IMR-90 (cell line): ENCODE measurements around the gene SMARCA2. TPM values are rescaled to one million over a fixed set of nuclear protein-coding genes. Genes with fewer than 3 reads are reported as not detected.
A peak's percentile ranks its signal among the peaks of the same experiment; 100 is the strongest.

Experiments
- ATAC-seq: fragments of 200-7000 bp; cut with Tn5 transposase; 2 replicates; pipeline ENCODE4 v1.9.1; 2020; ENCODE audit warnings: low read depth, mild to moderate bottlenecking, moderate library complexity
- BruUV-seq: library from RNA; stranded (reverse); fragments of 400-500 nt; replicated peaks from 2 replicates; lab custom pipeline; 2021; lab: Mats Ljungman, UMichigan
- CTCF ChIA-PET: fragments of 300-600 bp; formaldehyde crosslinking; extraction: SDS; loops from one replicate; lab custom pipeline; 2021; ENCODE audit warnings: antibody characterized with exemption; lab: Yijun Ruan, JAX
- POLR2A ChIA-PET: fragments of 300-600 bp; sonication (Branson Sonifier 250); formaldehyde crosslinking; loops from one replicate; lab custom pipeline; 2022; ENCODE audit warnings: antibody characterized with exemption; ENCODE audit not compliant: unreplicated experiment; lab: Charles Lee
- DNase-seq: peaks from one replicate; pipeline ENCODE4 v3.0.0; 2013
- H2AFZ ChIP-seq: replicated peaks from 2 replicates; pipeline ENCODE3; 2013; ENCODE audit warnings: low read length, mild to moderate bottlenecking; ENCODE audit not compliant: poor library complexity
- H2AK5ac ChIP-seq: 2 replicates; pipeline ENCODE4 v1.6.1; 2013; ENCODE audit warnings: low read depth, low read length, inconsistent platforms
- H2AK9ac ChIP-seq: replicated peaks from 2 replicates; pipeline ENCODE3; 2013; ENCODE audit warnings: mild to moderate bottlenecking, low read depth, low read length, moderate library complexity; ENCODE audit not compliant: poor library complexity
- H2BK120ac ChIP-seq: 2 replicates; pipeline ENCODE4 v1.6.1; 2013; ENCODE audit warnings: low read depth, low read length, inconsistent platforms
- H2BK15ac ChIP-seq: 3 replicates; pipeline ENCODE4 v1.6.1; 2013; ENCODE audit warnings: low read depth, low read length, inconsistent platforms
- H2BK20ac ChIP-seq: 2 replicates; pipeline ENCODE4 v1.6.1; 2013; ENCODE audit warnings: low read depth, mild to moderate bottlenecking, inconsistent platforms, low read length, moderate library complexity
- H2BK5ac ChIP-seq: 2 replicates; pipeline ENCODE4 v1.6.1; 2013; ENCODE audit warnings: mild to moderate bottlenecking, low read depth, low read length, inconsistent platforms; ENCODE audit not compliant: poor library complexity, severe bottlenecking
- H3K14ac ChIP-seq: replicated peaks from 2 replicates; pipeline ENCODE4 v1.6.1; 2013; ENCODE audit warnings: low read depth, low read length, inconsistent platforms
- H3K18ac ChIP-seq: 2 replicates; pipeline ENCODE4 v1.6.1; 2013; ENCODE audit warnings: low read depth, low read length, control low read depth
- H3K23ac ChIP-seq: 2 replicates; pipeline ENCODE4 v1.6.1; 2013; ENCODE audit warnings: low read depth, low read length, inconsistent platforms
- H3K27ac ChIP-seq: 2 replicates; pipeline ENCODE4 v1.5.1; 2013; ENCODE audit warnings: mild to moderate bottlenecking, control low read depth, low read length; ENCODE audit not compliant: insufficient read depth
- H3K27me3 ChIP-seq: 2 replicates; pipeline ENCODE4 v1.6.1; 2013; ENCODE audit warnings: low read length; ENCODE audit not compliant: control insufficient read depth, insufficient read depth
- H3K36me3 ChIP-seq: 2 replicates; pipeline ENCODE4 v1.6.1; 2013; ENCODE audit warnings: low read length, mixed read lengths; ENCODE audit not compliant: control insufficient read depth, insufficient read depth
- H3K4ac ChIP-seq: 2 replicates; pipeline ENCODE4 v1.6.1; 2013; ENCODE audit warnings: low read depth, low read length, inconsistent platforms
- H3K4me1 ChIP-seq: 2 replicates; pipeline ENCODE4 v1.6.1; 2013; ENCODE audit warnings: low read length, mixed read lengths; ENCODE audit not compliant: control insufficient read depth, insufficient read depth
- H3K4me2 ChIP-seq: 2 replicates; pipeline ENCODE4 v1.6.1; 2013; ENCODE audit warnings: low read depth, mild to moderate bottlenecking, control low read depth, low read length, moderate library complexity
- H3K4me3 ChIP-seq: 2 replicates; pipeline ENCODE4 v1.5.1; 2013; ENCODE audit warnings: low read depth, mild to moderate bottlenecking, control low read depth, low read length, moderate library complexity; ENCODE audit not compliant: insufficient read depth
- H3K56ac ChIP-seq: 2 replicates; pipeline ENCODE4 v1.6.1; 2013; ENCODE audit warnings: low read length, inconsistent platforms; ENCODE audit not compliant: insufficient read depth; ENCODE audit errors: extremely low read depth
- H3K79me1 ChIP-seq, 2 experiments: 2 replicates each; pipeline ENCODE4 v1.6.1; 2013; ENCODE audit warnings: low read length in 2 of 2, inconsistent platforms in 1 of 2, low read depth in 1 of 2
- H3K9ac ChIP-seq: 2 replicates; pipeline ENCODE4 v1.6.1; 2013; ENCODE audit warnings: low read depth, low read length, control low read depth
- H3K9me1 ChIP-seq: 2 replicates; pipeline ENCODE4 v1.6.1; 2013; ENCODE audit warnings: low read length, inconsistent platforms; ENCODE audit not compliant: insufficient read depth
- H3K9me3 ChIP-seq: 2 replicates; pipeline ENCODE4 v1.6.1; 2013; ENCODE audit warnings: low read length; ENCODE audit not compliant: control insufficient read depth, insufficient read depth
- H4K20me1 ChIP-seq: 2 replicates; pipeline ENCODE4 v1.6.1; 2013; ENCODE audit warnings: low read length, inconsistent platforms; ENCODE audit not compliant: insufficient read depth
- H4K5ac ChIP-seq: 2 replicates; pipeline ENCODE4 v1.6.1; 2013; ENCODE audit warnings: mild to moderate bottlenecking, low read depth, low read length, control low read depth
- H4K8ac ChIP-seq, 2 experiments: 2 replicates each; pipeline ENCODE4 v1.6.1; 2013; ENCODE audit warnings: low read depth in 2 of 2, low read length in 2 of 2, control low read depth in 1 of 2, inconsistent platforms in 1 of 2
- H4K91ac ChIP-seq: 2 replicates; pipeline ENCODE4 v1.6.1; 2013; ENCODE audit warnings: low read depth, low read length, inconsistent platforms; ENCODE audit not compliant: insufficient read depth
- BHLHE40 ChIP-seq: fragments of 150-350 bp; IDR thresholded peaks from 2 replicates; pipeline ENCODE4 v1.6.1; 2016; ENCODE audit warnings: mild to moderate bottlenecking, low read depth, low read length
- CEBPB ChIP-seq: IDR thresholded peaks from 2 replicates; pipeline ENCODE4 v1.6.1; 2012; ENCODE audit warnings: low read depth, low read length, improper control_type of control experiment
- CTCF ChIP-seq: conservative IDR thresholded peaks from 2 replicates; pipeline ENCODE4 v1.5.1; 2012; ENCODE audit warnings: mild to moderate bottlenecking, low read depth, low read length, improper control_type of control experiment
- FOS ChIP-seq: fragments of 150-350 bp; IDR thresholded peaks from 2 replicates; pipeline ENCODE4 v1.6.1; 2016; ENCODE audit warnings: low read depth, low read length
- MAFK ChIP-seq: IDR thresholded peaks from 2 replicates; pipeline ENCODE4 v1.6.1; 2012; ENCODE audit warnings: low read depth, low read length, improper control_type of control experiment
- MAZ ChIP-seq: IDR thresholded peaks from 2 replicates; pipeline ENCODE4 v1.6.1; 2012; ENCODE audit warnings: low read depth, mild to moderate bottlenecking, low read length, improper control_type of control experiment, moderate library complexity, borderline replicate concordance
- MXI1 ChIP-seq: IDR thresholded peaks from 2 replicates; pipeline ENCODE4 v1.6.1; 2012; ENCODE audit warnings: low read depth, mild to moderate bottlenecking, low read length, moderate library complexity, borderline replicate concordance
- NFE2L2 ChIP-seq: fragments of 150-350 bp; IDR thresholded peaks from 2 replicates; pipeline ENCODE4 v1.6.1; 2016; ENCODE audit warnings: low read depth, mild to moderate bottlenecking, low read length
- POLR2A ChIP-seq: IDR thresholded peaks from 2 replicates; pipeline ENCODE4 v1.6.1; 2012; ENCODE audit warnings: mild to moderate bottlenecking, low read depth, low read length
- RAD21 ChIP-seq: IDR thresholded peaks from 2 replicates; pipeline ENCODE4 v1.6.1; 2012; ENCODE audit warnings: low read length, improper control_type of control experiment
- RCOR1 ChIP-seq: IDR thresholded peaks from 2 replicates; pipeline ENCODE4 v1.6.1; 2012; ENCODE audit warnings: mild to moderate bottlenecking, low read length, improper control_type of control experiment; ENCODE audit not compliant: insufficient replicate concordance
- RFX5 ChIP-seq: IDR thresholded peaks from 2 replicates; pipeline ENCODE4 v1.8.0; 2012; ENCODE audit warnings: low read depth, mild to moderate bottlenecking, low read length, moderate library complexity
- SMC3 ChIP-seq: fragments of 150-350 bp; IDR thresholded peaks from 2 replicates; pipeline ENCODE4 v1.6.1; 2016; ENCODE audit warnings: low read depth, mild to moderate bottlenecking, antibody characterized with exemption, low read length, moderate library complexity
- USF2 ChIP-seq: fragments of 150-350 bp; IDR thresholded peaks from 2 replicates; pipeline ENCODE4 v1.6.1; 2017; ENCODE audit warnings: mild to moderate bottlenecking, antibody characterized with exemption, low read length, low read depth
- WGBS, 2 experiments: methylation state at CpG; one replicate each; pipeline versions ENCODE4 v1.1.5 to v1.1.7; 2013; ENCODE audit warnings: missing lambda C conversion rate in 2 of 2; ENCODE audit not compliant: insufficient read length in 1 of 2; ENCODE audit errors: extremely low coverage in 2 of 2; 5-methylcytosine and 5-hydroxymethylcytosine counted together
- dilution Hi-C: fragments of 300-500 bp; cut with HindIII; formaldehyde crosslinking; loops from one replicate; pipeline ENCODE4 v1.14.3; 2018; ENCODE audit warnings: low sequenced_read_pairs; ENCODE audit not compliant: unreplicated experiment
- in situ Hi-C: fragments of 300-500 bp; cut with MboI; formaldehyde crosslinking; loops from 3 replicates; pipeline ENCODE4 v1.14.3; 2019; ENCODE audit warnings: low sequenced_read_pairs, inconsistent platforms, mixed read lengths
- intact Hi-C: fragments of 100-400 bp; cut with micrococcal nuclease; formaldehyde crosslinking; loops from 2 replicates; pipeline ENCODE4 v1.10.0; 2022
- polyA plus RNA-seq, 3 experiments: library from polyadenylated mRNA; depleted of rRNA; stranded (reverse); fragments of >200 nt; gene quantifications; 2 replicates each; pipeline ENCODE4 v1.2.3, GENCODE V29; 2012; ENCODE audit warnings: low replicate concordance in 1 of 3
- total RNA-seq: library from RNA; depleted of rRNA; stranded (reverse); fragments of >200 nt; gene quantifications from 2 replicates; pipeline ENCODE4 v1.2.3, GENCODE V29; 2012
- TF ChIP-seq, protein P1 (sequence below): fragments of 150-350 bp; IDR thresholded peaks from 2 replicates; pipeline ENCODE4 v1.6.1; 2016; ENCODE audit warnings: low read depth, mild to moderate bottlenecking, low read length, moderate library complexity, borderline replicate concordance

Gene SMARCA2
- total and polyA plus RNA-seq, 2 of the 4 experiments (the other 2 are of a cell fraction): 25.3 to 26.7 TPM

DNA sequence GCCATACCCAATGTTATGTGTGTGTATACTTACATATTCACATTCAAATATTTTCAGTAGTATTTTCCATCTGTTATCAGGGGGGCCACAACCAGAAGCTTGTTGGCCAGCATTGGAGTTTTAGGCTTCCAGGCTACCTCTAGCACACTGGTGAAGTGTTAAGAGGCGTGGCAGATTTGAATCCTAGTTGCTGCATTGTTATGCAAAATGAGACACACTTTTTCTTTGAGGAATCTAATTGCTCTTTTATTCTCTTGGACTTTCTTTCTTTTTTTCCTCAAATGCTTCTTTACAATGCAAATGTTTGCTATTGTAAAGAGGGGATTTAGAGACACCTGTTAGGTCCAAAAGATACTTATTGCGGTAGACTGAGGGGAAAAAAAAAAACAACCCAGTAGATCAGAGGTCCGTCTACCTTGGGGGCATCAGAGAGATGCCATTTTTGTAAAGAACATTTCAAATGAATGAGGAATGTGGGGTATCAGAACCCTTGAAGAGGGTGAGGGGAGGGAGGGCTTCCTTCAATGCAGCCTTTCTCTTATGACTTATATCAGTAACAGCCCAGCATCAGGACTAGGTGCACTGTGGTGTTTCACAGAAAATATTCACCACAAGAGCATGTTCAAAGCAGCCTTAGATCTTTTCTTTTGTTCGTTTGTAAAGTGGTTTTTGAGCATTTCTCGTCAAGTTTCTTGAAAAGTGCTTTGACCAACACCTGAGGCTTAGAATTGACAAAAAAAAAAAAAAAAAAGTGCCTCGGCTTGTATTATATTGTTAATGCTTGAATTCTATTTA, 3.8 kb downstream of the SMARCA2 start:
- H2BK5ac ChIP-seq: no peak overlapping the region
- H3K27ac ChIP-seq: no peak overlapping the region
- BruUV-seq: no TSS peak
- H2AK9ac ChIP-seq: no peak overlapping the region
- H4K91ac ChIP-seq: no peak overlapping the region
- CTCF ChIA-PET: no interaction called here
- H2BK15ac ChIP-seq: no peak overlapping the region
- no peak overlapping the region for H4K5ac ChIP-seq
- H3K56ac ChIP-seq: no peak overlapping the region
- peaks cover 32 to 40% of the 10 kb centered on the region in 2 experiments for H3K79me1 ChIP-seq
- H3K9me1 ChIP-seq: no peaks in the 10 kb centered on the region
- H3K4me1 ChIP-seq: peaks cover 5% of the 10 kb centered on the region
- no peaks in the 10 kb centered on the region for H3K36me3 ChIP-seq
- dilution Hi-C loops (loop anchor here (25.0 kb wide), 1 partner anchor 93 kb away; no protein-coding TSS in a partner anchor), in situ Hi-C loops (no loop called here), intact Hi-C loops (loop anchor here (5.0 to 10.0 kb wide), 6 partner anchors 68 to 823 kb away; partner anchors contain the start of genes PUM3 and VLDLR)
- ATAC-seq: no peak
- WGBS, 2 experiments: no CpG with 5 or more reads among the region's 6 CpGs
- DNase-seq: no peak
- no peak overlapping the region for H4K8ac ChIP-seq
- POLR2A ChIA-PET: no interaction called here
- H4K20me1 ChIP-seq: peaks cover 7% of the 10 kb centered on the region
- no peak overlapping the region for H3K18ac ChIP-seq
- no peak overlapping the region for H2BK120ac ChIP-seq
- peak overlapping the region; percentile 89 for H3K23ac ChIP-seq
- H3K4ac ChIP-seq: no peak overlapping the region
- TF ChIP-seq MAFK (no peak), RCOR1 (no peak), SMC3 (no peak), FOS (no peak), MXI1 (no peak), USF2 (no peak), RAD21 (no peak), RFX5 (no peak), MAZ (no peak), BHLHE40 (no peak), CTCF (no peak), POLR2A (no peak), CEBPB (no peak), NFE2L2 (no peak)
- TF ChIP-seq, protein P1, sequence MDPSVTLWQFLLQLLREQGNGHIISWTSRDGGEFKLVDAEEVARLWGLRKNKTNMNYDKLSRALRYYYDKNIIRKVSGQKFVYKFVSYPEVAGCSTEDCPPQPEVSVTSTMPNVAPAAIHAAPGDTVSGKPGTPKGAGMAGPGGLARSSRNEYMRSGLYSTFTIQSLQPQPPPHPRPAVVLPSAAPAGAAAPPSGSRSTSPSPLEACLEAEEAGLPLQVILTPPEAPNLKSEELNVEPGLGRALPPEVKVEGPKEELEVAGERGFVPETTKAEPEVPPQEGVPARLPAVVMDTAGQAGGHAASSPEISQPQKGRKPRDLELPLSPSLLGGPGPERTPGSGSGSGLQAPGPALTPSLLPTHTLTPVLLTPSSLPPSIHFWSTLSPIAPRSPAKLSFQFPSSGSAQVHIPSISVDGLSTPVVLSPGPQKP: no peak
- H2AFZ ChIP-seq: no peak overlapping the region
- peak overlapping the region; percentile 60; the same call in 1 of the 2 replicates for H3K9ac ChIP-seq
- H2AK5ac ChIP-seq: no peak overlapping the region
- no peak overlapping the region for H3K4me3 ChIP-seq
- H3K9me3 ChIP-seq: no peaks in the 10 kb centered on the region
- H2BK20ac ChIP-seq: no peak overlapping the region
- H3K14ac ChIP-seq: no peak overlapping the region; the same call in 1 of the 2 replicates
- no peaks in the 10 kb centered on the region for H3K27me3 ChIP-seq
- peak overlapping the region; percentile 83; the same call in 1 of the 2 replicates for H3K4me2 ChIP-seq
